ENCODE data around the gene DCUN1D2.

- TF ChIP-seq POLR2AphosphoS5 (IDR thresholded peaks at IDR 0.05) (no peak), CTCF (IDR thresholded peaks at IDR 0.05) (no peak)
Measured at GRCh38 chr13:113415032-113415431, 75.5 kb downstream of the DCUN1D2 start.

Data from esophagus muscularis mucosa (tissue), 3 donors.